ENCODE measurements around the gene PRAME. TPM values are rescaled to one million over a fixed set of nuclear protein-coding genes. Genes with fewer than 3 reads are reported as not detected.

The PRAME gene
- total and polyA plus RNA-seq, 2 of the 13 experiments (the other 11 are each of a cell fraction or from before 2014, with no cell fraction given), result 0.11 to 0.83 TPM

DNA sequence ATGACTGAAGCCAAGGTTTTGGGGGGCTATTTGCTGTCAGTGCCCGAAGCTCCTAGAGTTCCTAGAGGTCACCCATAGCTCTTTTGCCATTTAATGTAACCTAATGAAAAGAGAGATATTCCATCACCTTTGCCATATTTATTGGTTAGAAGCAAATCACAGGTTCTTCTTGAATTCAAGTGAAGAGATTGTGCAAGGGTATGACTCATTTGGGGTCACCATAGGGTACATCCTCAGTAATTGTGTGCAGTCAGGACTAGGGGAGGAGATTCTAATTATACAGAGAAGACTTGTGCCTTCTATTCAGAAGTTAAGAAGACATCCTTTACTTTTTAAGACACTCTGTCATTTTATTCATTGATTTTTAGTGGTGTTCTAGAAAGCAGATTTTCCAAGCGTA is 6.9 kb upstream of the PRAME start:
- Histone ChIP-seq H3K4me1 (ENCODE audit: insufficient read depth, low read length) (no peaks in the 10 kb centered on the region), H3K9me3 (ENCODE audit: low read length) (no peaks in the 10 kb centered on the region), H3K4me3 (replicated peaks in 1 of 3; ENCODE audit: insufficient read depth in 1 of 3, low read depth in 2 of 3, low read length in 3 of 3) (no peak overlapping the region), H3K36me3 (replicated peaks in 1 of 2; ENCODE audit: control insufficient read depth in 1 of 2, insufficient read depth in 2 of 2, low read length in 2 of 2) (no peaks in the 10 kb centered on the region), H4K20me1 (ENCODE audit: insufficient read depth, low read length) (no peaks in the 10 kb centered on the region), H3K4me2 (ENCODE audit: low read depth, low read length) (no peak overlapping the region), H3K27me3 (ENCODE audit: control insufficient read depth in 1 of 2, insufficient read depth in 2 of 2, low read length in 2 of 2) (peaks cover 1 to 28% of the 10 kb centered on the region in 2 experiments; a peak in 4 of 5 replicates), H3K9ac (ENCODE audit: insufficient read depth, low read depth, low read length) (no peak overlapping the region), H3K27ac (ENCODE audit: extremely low read length, insufficient read depth, low read length) (no peak overlapping the region), H3K79me2 (ENCODE audit: insufficient read depth, low read length) (no peaks in the 10 kb centered on the region), H2AFZ (ENCODE audit: low read length) (no peak overlapping the region)
- ChIA-PET CTCF (ENCODE audit: low intra/inter-chr PET ratio, low total read pairs) (no interaction called here), POLR2A (no interaction called here)
- FAIRE-seq, result no peak
- in situ Hi-C loops (cut with HindIII; ENCODE audit: extremely low pct_ligation_motif_present, low pct_unique_long_range_greater_than_20kb) (no loop called here), intact Hi-C loops (cut with micrococcal nuclease; ENCODE audit: unreplicated experiment) (no loop called here)
- TF ChIP-seq BCL6 (CRISPR knock-in tag; IDR thresholded peaks at IDR 0.05) (no peak), ZNF709 (CRISPR knock-in tag; IDR thresholded peaks at IDR 0.05) (no peak), TBP (CRISPR knock-in tag; IDR thresholded peaks at IDR 0.05) (no peak), ZNF652 (CRISPR knock-in tag; IDR thresholded peaks at IDR 0.05; ENCODE audit: borderline replicate concordance, low read depth) (no peak), DR1 (CRISPR knock-in tag; IDR thresholded peaks at IDR 0.05) (no peak), RFXANK (CRISPR knock-in tag; IDR thresholded peaks at IDR 0.05) (no peak), ATAD3A (CRISPR knock-in tag; IDR thresholded peaks at IDR 0.05) (no peak), SAFB2 (CRISPR knock-in tag; IDR thresholded peaks at IDR 0.05; ENCODE audit: borderline replicate concordance, low read depth) (no peak), CHCHD3 (CRISPR knock-in tag; IDR thresholded peaks at IDR 0.05) (no peak), FOXA3 (CRISPR knock-in tag; IDR thresholded peaks at IDR 0.05) (no peak)
- 48% methylated on average over 2 of the region's 2 CpGs for whole genome bisulfite sequencing (ENCODE audit: low lambda C conversion rate)
- no TSS peak for BruUV-seq (replicated peaks)
- ATAC-seq, result no peak
- no peak for DNase-seq (ENCODE audit: low spot score)

Data from HepG2 (cell line).